Gastrocnemius medialis (tissue), 4 donors: ENCODE measurements around the gene AASDH.

Experiments
- POLR2A ChIP-seq, 2 donors: fragments of 450-650 bp; IDR thresholded peaks; one replicate each; pipeline ENCODE4 v1.6.1; 2017; ENCODE audit warnings: antibody characterized with exemption in 2 of 2, mild to moderate bottlenecking in 2 of 2, moderate library complexity in 2 of 2
- TF ChIP-seq, protein P1 (sequence below), 5 experiments: fragments of 450-650 bp in 3 of 5; fragments of 200-600 bp in 2 of 5; sonication (generic) in 2 of 5; IDR thresholded peaks in 4 of 5; conservative IDR thresholded peaks in 1 of 5; 1 replicate in 4 of 5; 2 replicates in 1 of 5; pipeline ENCODE4 v1.5.1; 2016 to 2019; ENCODE audit warnings: antibody characterized with exemption in 5 of 5, mild to moderate bottlenecking in 3 of 5, moderate library complexity in 3 of 5

DNA sequence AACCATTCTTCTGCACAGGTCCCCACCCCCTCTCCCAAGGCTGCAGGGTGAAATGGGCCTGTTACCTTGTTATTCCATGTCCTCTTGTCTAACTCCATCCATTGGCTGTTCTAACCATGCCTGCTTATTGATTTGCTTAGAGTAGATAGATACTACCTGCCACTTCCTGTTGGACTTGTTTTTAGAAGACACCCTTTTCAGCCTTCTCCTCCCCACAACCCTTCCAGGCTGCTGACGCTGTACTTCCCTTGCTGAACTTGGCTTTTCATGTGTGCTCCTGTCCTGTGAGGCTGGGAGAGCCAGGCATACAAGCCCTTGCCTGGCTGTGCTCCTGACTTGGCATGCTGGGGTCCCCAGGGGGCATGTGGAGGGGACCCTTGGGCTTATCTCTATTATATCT lies 81.9 kb downstream of the AASDH start:
- TF ChIP-seq, protein P1, sequence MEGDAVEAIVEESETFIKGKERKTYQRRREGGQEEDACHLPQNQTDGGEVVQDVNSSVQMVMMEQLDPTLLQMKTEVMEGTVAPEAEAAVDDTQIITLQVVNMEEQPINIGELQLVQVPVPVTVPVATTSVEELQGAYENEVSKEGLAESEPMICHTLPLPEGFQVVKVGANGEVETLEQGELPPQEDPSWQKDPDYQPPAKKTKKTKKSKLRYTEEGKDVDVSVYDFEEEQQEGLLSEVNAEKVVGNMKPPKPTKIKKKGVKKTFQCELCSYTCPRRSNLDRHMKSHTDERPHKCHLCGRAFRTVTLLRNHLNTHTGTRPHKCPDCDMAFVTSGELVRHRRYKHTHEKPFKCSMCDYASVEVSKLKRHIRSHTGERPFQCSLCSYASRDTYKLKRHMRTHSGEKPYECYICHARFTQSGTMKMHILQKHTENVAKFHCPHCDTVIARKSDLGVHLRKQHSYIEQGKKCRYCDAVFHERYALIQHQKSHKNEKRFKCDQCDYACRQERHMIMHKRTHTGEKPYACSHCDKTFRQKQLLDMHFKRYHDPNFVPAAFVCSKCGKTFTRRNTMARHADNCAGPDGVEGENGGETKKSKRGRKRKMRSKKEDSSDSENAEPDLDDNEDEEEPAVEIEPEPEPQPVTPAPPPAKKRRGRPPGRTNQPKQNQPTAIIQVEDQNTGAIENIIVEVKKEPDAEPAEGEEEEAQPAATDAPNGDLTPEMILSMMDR (IDR thresholded peaks at IDR 0.05 in 4 of 5, conservative IDR thresholded peaks at IDR 0.05 in 1 of 5), result no peak
- TF ChIP-seq POLR2A (IDR thresholded peaks at IDR 0.05), result no peak
